ENCODE measurements around the gene TPK1.

Gene TPK1

DNA sequence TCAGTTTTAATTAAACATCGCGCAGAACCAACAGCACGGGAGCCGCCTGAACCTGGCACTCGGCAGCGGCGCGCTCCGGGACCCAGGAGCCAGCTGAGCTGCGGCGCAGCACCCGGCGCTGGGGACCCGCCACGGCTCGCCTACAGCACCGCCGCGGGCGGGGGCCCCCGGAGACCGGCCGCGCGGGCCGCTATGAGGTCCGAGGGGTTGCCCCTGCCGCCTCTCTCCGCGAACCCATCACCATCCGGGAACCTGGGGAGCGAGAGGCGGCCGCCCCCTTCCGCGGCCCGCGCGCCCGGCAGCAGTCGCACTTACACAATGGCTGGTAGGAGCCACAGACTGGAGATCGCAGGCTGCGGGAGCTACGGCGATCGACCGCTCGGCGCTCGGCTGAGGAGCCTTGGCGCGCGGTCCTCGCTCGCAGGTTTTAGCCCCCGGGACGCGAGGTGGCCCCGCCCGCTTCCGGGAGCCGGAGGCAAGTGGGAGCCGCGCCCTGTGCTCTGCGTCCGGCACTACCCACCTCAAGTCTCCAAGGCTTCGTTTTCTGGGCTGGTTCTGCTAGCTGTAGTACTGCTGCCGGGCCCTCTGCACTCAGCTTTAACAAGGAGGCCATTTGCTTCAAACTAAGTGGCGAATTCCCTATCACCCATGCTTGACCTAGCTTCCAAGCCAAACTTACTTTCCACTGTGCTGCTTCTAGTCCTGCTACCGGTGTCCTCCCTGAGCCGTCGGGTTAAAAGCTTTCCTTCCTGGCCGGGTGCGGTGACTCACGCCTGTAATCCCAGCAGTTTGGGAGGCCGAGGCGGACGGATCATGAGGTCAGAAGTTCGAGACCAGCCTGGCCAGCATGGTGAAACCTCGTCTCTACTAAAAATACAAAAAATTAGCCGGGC lies at the start of gene TPK1:
Gene TPK1 (minus strand): TSS at position 402 of the 893 bp plus-strand sequence. CDS start 451 bp downstream, outside the sequence.
- peak; percentile 67 for DNase-seq (ENCODE audit: low read depth)

DNA sequence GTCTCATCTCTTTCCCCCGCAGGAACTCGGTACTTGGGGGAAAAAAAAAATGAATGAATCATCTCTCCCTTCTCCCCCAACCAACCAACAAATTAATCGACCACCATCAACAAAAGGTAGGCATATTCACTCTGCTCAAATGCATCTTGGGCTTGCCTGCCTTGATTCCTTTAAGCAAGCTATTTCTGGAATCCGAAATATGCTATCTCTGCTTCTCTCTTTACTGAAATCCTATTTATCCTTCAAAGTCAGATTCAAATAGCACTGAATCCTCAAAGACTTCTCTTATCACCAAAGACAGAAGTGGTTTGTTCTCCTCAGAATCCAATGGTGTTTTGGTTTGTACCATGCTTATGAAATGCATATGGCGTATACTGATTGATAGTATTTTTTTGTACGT lies 49.6 kb upstream of the TPK1 start:
- no peak for DNase-seq (ENCODE audit: low read depth)

DNA sequence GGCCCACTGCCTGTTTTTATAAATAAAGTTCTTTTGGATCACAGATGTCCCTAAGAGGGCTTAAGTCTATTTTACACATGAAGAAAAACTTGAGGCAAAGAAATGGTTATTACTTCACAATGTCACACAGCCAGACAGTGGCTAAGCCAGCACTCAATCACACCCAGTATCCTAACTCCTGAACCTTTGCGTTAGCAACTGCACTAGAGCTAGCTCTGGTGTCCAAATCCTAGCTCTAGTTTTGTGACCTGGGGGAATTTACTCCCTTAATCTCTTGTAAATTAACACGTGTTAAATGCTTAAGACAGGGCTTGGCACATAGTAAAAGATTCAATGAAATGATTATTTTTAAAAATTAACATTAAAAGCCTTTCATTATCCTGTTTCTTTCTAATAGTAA lies 49.0 kb upstream of the TPK1 start:
- DNase-seq (ENCODE audit: low read depth) = no peak

DNA sequence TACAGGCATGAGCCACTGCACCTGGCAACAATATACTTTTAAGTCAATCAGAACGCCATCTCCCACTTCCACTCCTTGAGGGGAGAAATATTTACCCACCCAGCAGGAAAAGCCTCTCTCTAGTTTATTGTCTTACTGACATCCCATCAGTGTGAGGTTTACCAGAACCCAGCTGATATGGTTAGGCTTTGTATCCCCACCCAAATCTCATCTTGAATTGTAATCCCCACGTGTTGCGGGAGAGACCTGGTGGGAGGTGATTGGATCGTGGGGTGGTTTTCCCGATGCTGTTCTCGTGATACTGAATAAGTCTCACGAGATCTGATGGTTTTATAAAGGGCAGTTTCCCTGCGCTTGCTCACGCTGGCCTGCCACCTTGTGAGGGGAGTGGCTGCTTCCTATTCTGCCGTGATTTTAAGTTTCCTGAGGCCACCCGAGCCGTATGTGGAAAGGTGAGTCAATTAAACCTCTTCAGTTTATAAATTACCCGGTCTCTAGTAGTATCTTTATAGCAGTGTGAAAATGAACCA lies 37.5 kb upstream of the TPK1 start:
- no peak for DNase-seq (ENCODE audit: low read depth)

DNA sequence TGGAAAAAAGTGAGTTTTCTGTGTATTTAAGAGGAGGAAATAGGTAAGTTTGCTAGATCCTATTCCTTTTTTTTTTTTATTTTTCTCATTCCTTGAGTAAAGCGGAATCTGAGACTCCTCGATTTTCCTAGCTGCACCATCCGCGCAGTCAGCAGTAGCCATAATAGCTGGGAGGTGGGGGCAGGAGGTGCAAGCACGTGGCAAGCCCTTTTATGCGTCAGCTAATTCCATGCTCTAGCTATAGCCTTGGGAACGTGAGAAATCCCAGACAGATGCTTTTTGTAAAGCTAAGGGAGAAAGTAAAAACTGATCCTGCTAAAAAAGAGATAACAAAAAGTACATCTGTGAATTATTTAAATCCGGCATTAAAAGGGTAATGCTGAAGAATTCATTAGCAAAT lies 33.2 kb upstream of the TPK1 start:
- DNase-seq (ENCODE audit: low read depth) = no peak

DNA sequence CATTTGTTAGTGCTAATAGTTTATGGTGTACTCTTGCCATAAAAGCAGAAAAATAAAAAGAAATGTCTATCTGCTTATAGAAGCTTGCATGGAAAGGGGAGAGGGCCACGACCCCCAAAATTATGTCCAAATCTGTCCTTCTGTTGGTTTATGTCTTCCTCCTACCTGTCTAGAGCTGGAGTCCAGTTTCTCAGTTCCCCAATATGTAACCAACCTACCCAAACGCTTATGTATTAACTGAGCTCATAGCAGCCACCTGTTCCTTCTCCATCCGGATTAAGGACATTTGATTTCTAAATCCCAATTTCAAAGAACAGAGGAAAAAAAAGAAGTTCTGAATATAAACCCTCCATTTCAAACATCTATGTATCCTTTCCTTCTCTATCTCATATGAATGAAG lies 30.3 kb upstream of the TPK1 start:
- DNase-seq (ENCODE audit: low read depth) = no peak

DNA sequence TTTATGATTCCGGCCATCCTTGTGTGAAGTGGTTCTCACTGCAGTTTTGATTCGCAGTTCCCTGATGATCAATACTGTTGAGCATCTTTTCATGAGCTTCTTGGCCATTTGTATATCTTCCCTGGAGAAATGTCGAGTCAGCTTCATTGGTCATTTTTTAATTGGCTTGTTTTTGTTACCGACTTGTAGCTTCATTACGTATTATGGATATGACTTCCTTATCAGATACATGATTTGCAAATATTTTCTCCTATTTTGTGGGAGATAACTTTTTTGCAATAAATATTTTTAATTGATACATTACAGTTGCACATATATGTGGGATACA lies 27.4 kb upstream of the TPK1 start:
- no peak for DNase-seq (ENCODE audit: low read depth)

DNA sequence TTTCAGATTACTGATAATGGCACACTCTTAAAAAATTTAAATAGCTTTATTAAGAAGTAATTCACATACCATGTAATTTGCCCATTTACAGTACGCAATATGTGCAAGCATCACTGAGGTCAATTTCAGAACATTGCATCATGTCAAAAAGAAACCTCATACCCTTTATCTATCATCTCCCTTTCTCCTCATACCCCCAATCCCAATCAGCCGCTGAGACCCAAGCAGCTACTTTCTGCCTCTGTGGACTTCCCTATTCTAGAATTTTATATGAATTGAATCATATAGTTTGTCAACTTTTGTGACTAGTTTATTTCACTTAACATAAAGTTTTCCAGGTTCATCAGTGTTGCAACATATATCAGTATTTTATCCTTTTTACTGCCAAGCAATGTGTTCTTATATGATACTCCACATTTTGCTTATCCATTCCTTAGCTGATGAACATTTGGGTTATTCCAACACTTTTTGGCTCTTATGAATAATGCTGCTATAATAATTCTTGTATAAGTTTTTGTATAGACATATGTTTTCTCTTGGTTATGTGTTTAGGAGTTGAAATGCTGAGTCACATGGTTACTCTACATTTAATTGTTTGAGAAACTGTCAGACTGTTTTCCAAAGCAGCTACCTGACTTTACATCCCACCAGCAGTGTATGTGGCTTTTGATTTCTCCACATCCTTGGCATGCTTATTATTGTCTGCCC lies 26.9 kb upstream of the TPK1 start:
- no peak for DNase-seq (ENCODE audit: low read depth)

DNA sequence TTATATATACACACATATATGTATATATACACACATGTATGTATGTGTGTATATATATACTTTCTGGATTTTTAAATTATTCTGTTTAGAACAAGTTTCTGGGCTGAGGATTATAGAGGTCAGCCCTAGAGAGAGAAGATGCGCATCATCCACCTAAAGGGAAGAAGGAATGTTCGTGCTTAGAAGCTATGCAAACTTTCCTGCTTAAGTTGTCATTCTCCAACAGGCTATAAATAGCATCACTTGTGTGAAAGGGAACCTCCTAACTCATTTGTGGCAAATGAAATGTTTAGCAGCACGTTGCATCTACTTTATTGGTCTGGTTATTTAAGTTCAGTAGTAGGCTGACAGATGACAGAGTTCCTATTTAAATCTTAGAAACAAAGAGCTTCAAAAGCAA lies 23.9 kb upstream of the TPK1 start:
- DNase-seq (ENCODE audit: low read depth) = no peak

DNA sequence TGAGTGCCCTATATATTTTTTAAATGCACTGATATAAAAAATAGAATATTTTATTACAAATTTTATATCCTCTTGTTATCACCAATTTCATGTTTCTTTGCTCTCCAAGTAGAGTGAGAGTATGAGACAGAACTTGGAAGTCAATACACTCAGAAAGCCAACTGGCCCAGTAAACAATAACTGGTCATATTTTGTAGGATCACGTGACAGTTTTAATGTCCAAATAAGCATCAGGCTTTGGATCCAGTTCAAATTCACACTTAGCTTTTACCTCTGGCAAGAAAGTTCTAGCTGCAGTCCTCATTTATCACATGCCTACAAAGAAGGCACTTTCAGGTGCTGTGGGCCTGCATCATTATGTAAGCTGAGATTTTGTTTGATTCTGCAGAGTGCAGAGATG lies 21.6 kb upstream of the TPK1 start:
- no peak for DNase-seq (ENCODE audit: low read depth)

DNA sequence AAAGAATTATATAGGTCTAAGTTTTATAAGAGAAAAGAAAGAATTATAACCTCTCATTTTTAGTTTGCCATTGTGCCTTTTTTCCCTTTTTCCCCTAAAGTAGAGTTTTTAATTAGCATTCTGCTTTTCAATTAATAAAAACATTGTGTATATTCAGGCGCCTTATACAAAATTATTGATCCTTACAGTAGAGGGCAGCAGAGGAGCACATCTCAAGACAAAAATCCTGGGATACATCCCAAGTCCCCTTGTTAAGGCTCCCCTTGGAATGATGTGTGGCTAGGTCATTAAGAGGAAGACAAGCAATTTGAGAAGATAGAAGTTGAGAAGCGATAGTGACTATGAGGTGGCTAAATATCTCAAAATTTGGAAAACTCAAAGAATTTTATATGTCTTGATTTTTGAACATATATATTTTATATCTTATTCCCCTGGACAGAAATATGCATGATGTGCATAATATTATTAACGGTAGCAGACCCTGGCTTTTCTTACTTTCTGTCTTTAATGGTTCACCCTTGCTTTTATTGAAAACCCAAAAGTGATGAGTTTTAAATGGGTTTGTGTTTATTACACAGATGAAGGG lies 19.1 kb upstream of the TPK1 start:
- DNase-seq (ENCODE audit: low read depth) = no peak

DNA sequence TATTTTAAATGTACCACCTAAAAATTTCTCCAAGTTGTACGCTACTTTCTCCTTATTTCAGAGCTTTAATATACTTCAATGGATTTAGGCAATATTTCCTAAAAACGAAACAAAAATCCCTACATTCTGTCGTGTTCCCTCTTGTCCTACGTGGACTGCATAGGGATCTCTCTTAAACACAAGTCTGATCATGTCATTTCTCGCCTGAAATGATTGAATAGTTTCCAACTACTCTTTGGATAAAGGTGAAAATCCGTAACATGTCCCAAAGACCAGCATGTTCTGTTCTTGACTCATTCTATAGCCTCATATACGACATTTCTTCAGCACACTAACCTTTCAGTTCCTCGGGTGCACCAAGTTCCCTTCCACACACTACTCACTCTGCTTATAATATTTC lies 17.7 kb upstream of the TPK1 start:
- DNase-seq (ENCODE audit: low read depth) = no peak

DNA sequence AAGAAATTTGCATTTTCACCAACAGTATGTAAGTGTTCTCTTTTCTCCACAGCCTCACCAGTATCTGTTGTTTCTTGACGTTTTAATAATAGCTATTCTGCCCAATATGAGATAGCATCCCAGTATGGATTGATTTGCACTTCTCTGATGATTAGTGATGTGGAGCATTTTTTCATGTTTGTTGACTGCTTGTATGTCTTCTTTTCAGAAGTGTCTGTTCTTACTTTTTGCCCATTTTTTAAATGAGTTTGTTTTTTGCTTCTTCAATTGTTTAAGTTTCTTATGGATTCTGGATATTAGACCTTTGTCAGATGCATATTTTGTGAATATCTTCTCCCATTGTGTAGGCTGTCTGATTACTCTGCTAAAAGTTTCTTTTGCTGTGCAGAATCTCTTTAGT lies 12.2 kb upstream of the TPK1 start:
- no peak for DNase-seq (ENCODE audit: low read depth)

DNA sequence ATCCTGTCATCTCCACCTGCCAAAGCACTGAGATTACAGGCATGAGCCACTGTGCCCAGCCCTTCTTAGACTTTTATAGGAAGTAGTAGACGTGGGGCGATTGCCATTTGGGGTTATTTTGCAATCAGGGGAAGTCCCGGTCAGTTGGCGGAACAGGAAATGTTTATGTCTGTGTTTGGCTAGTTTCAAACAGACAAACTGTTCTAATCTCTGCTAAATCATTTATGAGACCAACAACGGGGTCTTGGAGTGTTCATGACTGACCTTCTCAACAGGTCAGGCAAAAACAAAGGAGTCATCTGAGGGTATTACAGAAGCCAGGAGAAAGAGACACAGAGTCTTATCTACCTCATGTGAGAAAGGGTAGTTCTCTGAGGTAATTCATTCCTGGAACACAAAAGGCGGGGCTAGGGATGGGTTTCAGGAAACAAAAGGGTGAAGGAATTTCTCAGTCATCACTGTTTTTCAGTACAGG lies 6.6 kb upstream of the TPK1 start:
- no peak for DNase-seq (ENCODE audit: low read depth)

DNA sequence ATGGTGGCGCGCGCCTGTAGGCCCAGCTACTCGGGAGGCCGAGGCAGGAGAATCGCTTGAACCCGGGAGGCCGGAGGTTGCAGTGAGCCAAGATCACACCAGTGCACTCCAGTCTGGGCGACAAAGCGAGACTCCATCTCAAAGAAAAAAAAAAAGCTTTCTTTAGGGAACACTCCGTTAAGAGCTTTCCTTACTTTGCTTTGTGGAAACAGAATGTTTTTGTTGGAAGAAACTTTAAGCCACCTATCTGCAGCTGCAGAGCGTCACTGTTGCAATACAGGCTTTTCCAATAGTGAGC lies 641 bp upstream of the TPK1 start:
- no peak for DNase-seq (ENCODE audit: low read depth)

DNA sequence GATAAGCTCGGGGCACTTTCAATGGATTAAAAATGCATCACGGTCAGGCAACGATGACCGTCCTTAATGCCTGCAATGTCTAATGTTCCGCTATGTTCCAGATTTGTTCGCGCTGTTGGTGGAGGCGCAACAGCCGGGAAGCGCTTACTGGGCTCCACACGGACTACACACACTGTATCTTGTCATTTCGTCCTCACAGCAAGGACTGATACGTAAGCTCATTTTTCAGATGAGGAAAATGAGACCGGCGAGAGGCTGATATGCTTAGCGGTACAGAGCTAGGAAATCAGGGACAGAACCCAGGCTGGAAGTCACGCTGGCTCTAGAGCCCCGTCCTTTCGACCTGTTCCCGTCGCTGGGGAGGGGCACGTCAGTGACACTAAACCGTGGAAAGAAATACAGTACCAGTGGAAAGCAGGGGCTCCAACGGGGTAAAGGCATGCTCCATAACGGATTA lies 670 bp downstream of the TPK1 start:
- peak; percentile 16 for DNase-seq (ENCODE audit: low read depth)

DNA sequence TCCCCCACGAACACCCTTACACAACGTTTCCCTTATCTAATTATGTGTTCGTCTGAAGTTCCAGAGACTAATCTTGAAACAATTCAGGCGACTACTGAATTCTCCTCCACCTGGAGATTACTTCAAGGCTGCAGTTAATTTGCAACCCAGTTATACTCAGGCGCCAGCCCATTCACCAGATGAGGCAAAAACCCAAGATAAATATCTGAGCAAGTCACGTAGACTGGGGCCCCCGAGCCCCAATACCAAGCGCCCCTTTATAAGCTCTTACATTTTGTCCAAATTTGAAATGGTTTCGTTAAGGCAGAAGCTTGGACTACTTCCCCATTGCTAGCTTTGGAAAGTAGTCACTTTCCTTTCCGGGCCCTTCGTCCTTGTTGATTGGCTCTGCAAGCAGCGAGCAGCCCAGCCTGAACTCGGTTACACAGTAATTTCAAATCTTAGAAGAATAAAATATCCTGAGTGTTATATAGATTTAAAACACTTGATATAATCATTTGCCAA lies 1.2 kb downstream of the TPK1 start:
- DNase-seq (ENCODE audit: low read depth) = no peak

DNA sequence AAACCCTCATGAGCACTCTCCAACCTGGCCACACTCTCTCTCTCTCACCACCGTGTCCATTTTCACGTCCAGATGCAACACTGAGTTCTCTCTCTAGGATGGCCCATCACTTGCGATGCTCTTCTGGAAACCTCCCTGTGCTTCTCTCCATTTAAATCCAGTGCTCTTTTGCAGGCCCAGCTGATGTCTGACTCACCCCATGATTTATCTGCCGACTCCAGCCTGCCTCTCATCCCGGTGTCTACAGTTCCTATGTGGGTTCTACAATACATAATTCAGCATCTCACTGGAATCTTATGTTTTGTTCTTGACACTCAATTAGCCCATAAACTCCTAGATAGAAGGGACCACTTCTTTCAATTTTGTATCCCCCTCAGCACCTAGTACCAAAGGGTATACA lies 5.0 kb downstream of the TPK1 start:
- DNase-seq (ENCODE audit: low read depth) = no peak

DNA sequence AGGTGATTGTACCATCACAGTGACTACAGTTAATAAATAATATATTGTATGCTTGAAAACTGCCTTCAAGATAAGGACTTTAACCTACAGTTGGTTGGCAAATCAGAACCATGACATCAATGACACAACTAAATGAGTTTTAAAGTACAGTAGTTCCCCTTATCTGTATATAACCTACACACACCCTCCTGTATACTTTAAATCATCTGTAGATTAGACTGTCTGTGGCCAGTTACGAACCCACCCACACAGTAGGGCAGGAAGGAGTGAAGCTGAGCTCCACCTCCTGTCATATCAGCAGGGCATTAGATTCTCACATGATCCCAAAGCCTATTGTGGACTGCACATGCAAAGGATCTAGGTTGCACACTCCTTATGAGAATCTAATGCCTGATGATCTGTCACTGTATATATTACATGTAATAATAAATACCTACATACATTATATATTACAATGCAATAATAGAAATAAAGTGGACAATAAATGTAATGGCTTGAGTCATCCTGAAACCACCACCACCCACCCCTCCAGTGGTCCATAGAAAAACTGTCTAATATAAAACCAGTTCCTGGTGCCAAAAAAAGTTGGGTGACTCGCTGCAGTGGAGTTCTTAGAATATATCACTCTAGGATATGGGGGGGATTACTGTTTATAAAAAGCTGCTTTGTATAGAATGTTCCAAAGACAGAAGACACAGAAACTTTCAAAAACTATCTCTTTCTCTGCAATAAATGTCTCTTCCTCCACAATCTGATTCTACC lies 5.6 kb downstream of the TPK1 start:
- DNase-seq (ENCODE audit: low read depth) = no peak

DNA sequence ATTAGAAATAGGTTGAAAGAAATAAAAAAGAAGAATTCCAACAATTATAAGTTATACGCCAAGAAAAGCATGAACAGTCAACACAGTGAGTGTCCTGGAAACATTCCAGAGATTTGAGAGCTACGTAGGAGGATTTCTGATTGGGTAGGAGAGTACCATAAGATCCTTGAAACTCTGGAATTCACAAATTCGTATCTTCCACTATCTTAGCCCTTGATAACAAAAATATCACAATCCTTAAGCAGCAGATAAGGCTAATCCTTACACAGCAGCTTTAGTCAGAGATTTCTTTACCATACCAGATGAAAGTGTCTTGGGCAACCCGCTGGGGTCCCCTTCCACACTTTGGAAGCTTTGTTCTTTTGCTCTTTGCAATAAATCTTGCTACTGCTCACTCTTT lies 8.2 kb downstream of the TPK1 start:
- no peak for DNase-seq (ENCODE audit: low read depth)

DNA sequence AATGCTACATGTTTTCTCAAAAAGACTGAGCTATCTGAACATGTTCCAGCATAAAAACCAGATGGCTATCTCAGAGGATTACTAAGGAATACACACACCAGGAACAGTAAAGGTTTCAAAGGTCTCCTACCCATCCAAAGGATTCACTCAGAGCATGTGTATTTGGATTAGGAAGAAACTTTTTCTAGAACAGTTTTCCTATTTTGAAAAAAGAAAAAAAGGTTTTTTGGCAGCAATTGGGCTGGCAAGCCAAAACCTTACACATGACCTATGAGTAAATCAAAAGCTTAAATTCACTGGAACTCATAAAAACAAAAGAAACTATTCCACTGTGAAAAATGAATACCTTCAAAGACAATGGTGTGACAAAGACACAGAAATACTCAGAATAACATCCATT lies 9.6 kb downstream of the TPK1 start:
- DNase-seq (ENCODE audit: low read depth) = no peak

DNA sequence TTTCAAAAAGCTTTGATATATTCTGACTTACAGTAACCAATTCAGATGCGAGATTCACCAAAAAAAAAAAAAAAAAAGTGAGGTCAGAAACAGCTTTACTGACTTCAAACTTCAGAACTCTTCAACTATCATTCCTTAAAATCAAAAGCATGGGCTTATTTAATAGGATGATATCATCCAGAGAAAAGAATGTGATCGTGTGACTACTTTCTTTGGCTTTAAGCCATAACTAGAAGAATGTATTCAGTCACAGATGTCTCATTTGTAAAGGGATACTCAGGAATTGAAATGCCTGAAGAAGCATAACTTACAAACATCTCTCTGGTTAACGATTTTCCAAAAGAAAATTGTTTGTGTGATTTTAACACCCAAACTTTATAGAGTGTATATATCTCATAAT lies 11.5 kb downstream of the TPK1 start:
- no peak for DNase-seq (ENCODE audit: low read depth)

Measured in stimulated activated CD8-positive, alpha-beta memory T cell treated with anti-CD3 and anti-CD28 coated beads, Interleukin-15, amount 100 ng/mL, for 24 hours (primary cell).